ENCODE measurements around the gene LRP1-AS. TPM values are rescaled to one million over a fixed set of nuclear protein-coding genes. Genes with fewer than 3 reads are reported as not detected.

Gene LRP1-AS
- total RNA-seq, 1 donor from 2014 or later = not detected

- H3K79me2 ChIP-seq (ENCODE audit: insufficient read depth, low read length) = no peaks in the 10 kb centered on the region
- no peaks in the 10 kb centered on the region for H3K36me3 Mint-ChIP-seq (ENCODE audit: low read depth, unreplicated experiment)
- no peaks in the 10 kb centered on the region for H3K9me3 ChIP-seq (ENCODE audit: insufficient read depth, low read depth, low read length)
- H3K27ac Mint-ChIP-seq (ENCODE audit: unreplicated experiment) = peak overlapping the region; percentile 96
- peak overlapping the region; percentile 76 for H3K9ac ChIP-seq (ENCODE audit: low read length)
- peaks cover 9% of the 10 kb centered on the region for H3K27me3 Mint-ChIP-seq (ENCODE audit: low read depth, unreplicated experiment)
- FAIRE-seq (no peak), DNase-seq (ENCODE audit: low read depth) (no peak)
- peaks cover 5% of the 10 kb centered on the region for H3K4me1 Mint-ChIP-seq (ENCODE audit: low read depth, unreplicated experiment)
- H3K27ac ChIP-seq (ENCODE audit: low read depth, low read length) = peak overlapping the region; percentile 45
- H3K9me3 Mint-ChIP-seq (ENCODE audit: unreplicated experiment) = peaks cover 1% of the 10 kb centered on the region
- peak overlapping the region; percentile 61 for H2AFZ ChIP-seq (ENCODE audit: low read depth, low read length)
- no peaks in the 10 kb centered on the region for H3K36me3 ChIP-seq (ENCODE audit: insufficient read depth, low read length)
- peaks cover 3% of the 10 kb centered on the region for H4K20me1 ChIP-seq (ENCODE audit: insufficient read depth, low read length)
- H3K4me1 ChIP-seq (ENCODE audit: insufficient read depth, low read length) = peaks cover 29% of the 10 kb centered on the region
- no peak overlapping the region for H3K4me3 Mint-ChIP-seq (ENCODE audit: unreplicated experiment)
- TF ChIP-seq, protein P1, sequence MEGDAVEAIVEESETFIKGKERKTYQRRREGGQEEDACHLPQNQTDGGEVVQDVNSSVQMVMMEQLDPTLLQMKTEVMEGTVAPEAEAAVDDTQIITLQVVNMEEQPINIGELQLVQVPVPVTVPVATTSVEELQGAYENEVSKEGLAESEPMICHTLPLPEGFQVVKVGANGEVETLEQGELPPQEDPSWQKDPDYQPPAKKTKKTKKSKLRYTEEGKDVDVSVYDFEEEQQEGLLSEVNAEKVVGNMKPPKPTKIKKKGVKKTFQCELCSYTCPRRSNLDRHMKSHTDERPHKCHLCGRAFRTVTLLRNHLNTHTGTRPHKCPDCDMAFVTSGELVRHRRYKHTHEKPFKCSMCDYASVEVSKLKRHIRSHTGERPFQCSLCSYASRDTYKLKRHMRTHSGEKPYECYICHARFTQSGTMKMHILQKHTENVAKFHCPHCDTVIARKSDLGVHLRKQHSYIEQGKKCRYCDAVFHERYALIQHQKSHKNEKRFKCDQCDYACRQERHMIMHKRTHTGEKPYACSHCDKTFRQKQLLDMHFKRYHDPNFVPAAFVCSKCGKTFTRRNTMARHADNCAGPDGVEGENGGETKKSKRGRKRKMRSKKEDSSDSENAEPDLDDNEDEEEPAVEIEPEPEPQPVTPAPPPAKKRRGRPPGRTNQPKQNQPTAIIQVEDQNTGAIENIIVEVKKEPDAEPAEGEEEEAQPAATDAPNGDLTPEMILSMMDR (IDR thresholded peaks at IDR 0.05; ENCODE audit: insufficient read depth, low read depth, low read length) = peak; percentile 60
- no peak for TF ChIP-seq EZH2 (IDR thresholded peaks at IDR 0.05; ENCODE audit: insufficient read depth, low read length)
- H3K4me3 ChIP-seq (ENCODE audit: insufficient read depth, low read depth, low read length) = peak overlapping the region; percentile 63
- H3K4me2 ChIP-seq (ENCODE audit: low read length) = peak overlapping the region; percentile 90
- H3K27me3 ChIP-seq (ENCODE audit: insufficient read depth, low read length) = no peaks in the 10 kb centered on the region
These were observed 34.7 kb downstream of the LRP1-AS start for GRCh38 chr12:57112492-57113294.

- Histone ChIP-seq H3K27ac (ENCODE audit: low read depth, low read length) (peak within 1 kb of the TSS; percentile 81), H3K4me2 (ENCODE audit: low read length) (peak within 1 kb of the TSS; percentile 90), H3K4me3 (ENCODE audit: insufficient read depth, low read depth, low read length) (peak within 1 kb of the TSS; percentile 63), H3K4me1 (ENCODE audit: insufficient read depth, low read length) (peaks cover 29% of the 10 kb centered on the region), H4K20me1 (ENCODE audit: insufficient read depth, low read length) (peaks cover 5% of the 10 kb centered on the region), H3K9ac (ENCODE audit: low read length) (peak within 1 kb of the TSS; percentile 76), H2AFZ (ENCODE audit: low read depth, low read length) (peak within 1 kb of the TSS; percentile 76), H3K27me3 (ENCODE audit: insufficient read depth, low read length) (no peaks in the 10 kb centered on the region), H3K79me2 (ENCODE audit: insufficient read depth, low read length) (no peaks in the 10 kb centered on the region), H3K36me3 (ENCODE audit: insufficient read depth, low read length) (no peaks in the 10 kb centered on the region), H3K9me3 (ENCODE audit: insufficient read depth, low read depth, low read length) (no peaks in the 10 kb centered on the region)
- Mint-ChIP-seq H3K9me3 (ENCODE audit: unreplicated experiment) (no peaks in the 10 kb centered on the region), H3K4me1 (ENCODE audit: low read depth, unreplicated experiment) (peaks cover 5% of the 10 kb centered on the region), H3K27ac (ENCODE audit: unreplicated experiment) (peak within 1 kb of the TSS; percentile 96), H3K36me3 (ENCODE audit: low read depth, unreplicated experiment) (peaks cover 5% of the 10 kb centered on the region), H3K4me3 (ENCODE audit: unreplicated experiment) (peak within 1 kb of the TSS; percentile 88), H3K27me3 (ENCODE audit: low read depth, unreplicated experiment) (peaks cover 2% of the 10 kb centered on the region)
- FAIRE-seq = no peak
- TF ChIP-seq, protein P1 (IDR thresholded peaks at IDR 0.05; ENCODE audit: insufficient read depth, low read depth, low read length) = no peak
- no peak for TF ChIP-seq EZH2 (IDR thresholded peaks at IDR 0.05; ENCODE audit: insufficient read depth, low read length)
- peak; percentile 67 for DNase-seq (ENCODE audit: low read depth)
These were observed 36.2 kb downstream of the LRP1-AS start, which contains the start of gene STAT6 for GRCh38 chr12:57111031-57111734. Gene STAT6 (minus strand): TSS chr12:57111362. CDS start chr12:57108278, 3,084 bp downstream.
